NT2/D1 (cell line): Measurements from ENCODE around the gene NKX2-4.

Source experiments
- YY1 ChIP-seq: IDR thresholded peaks from 2 replicates; pipeline ENCODE4 v1.6.1; 2011; ENCODE audit not compliant: insufficient read length, insufficient read depth
- ZNF274 ChIP-seq: IDR thresholded peaks from 2 replicates; pipeline ENCODE4 v1.6.1; 2011; ENCODE audit warnings: mild to moderate bottlenecking, low read depth, low read length

DNA sequence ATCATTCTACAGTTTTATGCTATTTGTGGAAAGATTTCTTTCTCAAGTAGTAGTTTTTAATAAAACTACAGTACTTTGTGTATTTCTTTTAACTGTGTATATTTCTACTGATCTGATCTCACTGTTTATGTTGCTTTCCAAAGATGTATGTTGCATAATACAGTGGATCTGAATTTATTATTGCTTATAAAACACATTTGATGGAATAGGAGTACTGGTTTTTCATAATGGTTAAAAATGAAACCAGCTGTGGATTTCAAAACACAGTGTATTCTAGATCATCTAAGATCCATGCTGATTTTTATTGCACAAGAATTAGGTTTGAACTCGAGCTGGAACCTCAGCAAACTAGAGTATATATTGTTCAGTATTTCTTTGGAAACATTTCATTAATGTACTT is 8.0 kb downstream of the NKX2-4 start:
- TF ChIP-seq YY1 (no peak), ZNF274 (no peak)
